Vagina (tissue), 2 donors: ENCODE data around the gene ARHGEF4.

Experiments used
- CTCF ChIP-seq, 3 experiments: fragments of 450-650 bp in 2 of 3; fragments of 200-600 bp in 1 of 3; sonication (generic) in 1 of 3; IDR thresholded peaks; one replicate each; pipeline ENCODE4 v1.5.1; 2017 to 2019; ENCODE audit warnings: antibody characterized with exemption in 3 of 3, mild to moderate bottlenecking in 2 of 3, moderate library complexity in 2 of 3
- POLR2A ChIP-seq, 2 donors: fragments of 450-650 bp; IDR thresholded peaks; one replicate each; pipeline ENCODE4 v1.6.1; 2017; ENCODE audit warnings: antibody characterized with exemption in 2 of 2, mild to moderate bottlenecking in 2 of 2, moderate library complexity in 2 of 2

- no peak for TF ChIP-seq POLR2A (IDR thresholded peaks at IDR 0.05)
- TF ChIP-seq CTCF (IDR thresholded peaks at IDR 0.05): no peak
Measured at GRCh38 chr2:130828461-130828860, 8.3 kb upstream of the ARHGEF4 start.
